ENCODE measurements around the gene ZNF501.
A peak's percentile ranks its signal among the peaks of the same experiment; 100 is the strongest.

ZNF501 gene

GRCh38 chr3:44761424-44762169, 32.2 kb downstream of the ZNF501 start, which contains the start of the genes KIAA1143 and KIF15:
TSS of gene KIAA1143 (minus strand) at chr3:44761619. CDS start at chr3:44761602, 17 bp downstream.
TSS of gene KIF15 (plus strand) at chr3:44761794. CDS start at chr3:44761866, 72 bp downstream.
- H3K36me3 ChIP-seq, result peaks cover 4% of the 10 kb centered on the region
- peak within 1 kb of the TSS; percentile 83 for H3K27ac ChIP-seq
- TF ChIP-seq CTCF (IDR thresholded peaks at IDR 0.05), result peak; percentile 33
- H3K9me3 ChIP-seq, result no peaks in the 10 kb centered on the region
- peak within 1 kb of the TSS; percentile 68 to 76 for H3K4me3 ChIP-seq (ENCODE audit: low read depth in 1 of 2, low read length in 1 of 2)
- H3K4me1 ChIP-seq (ENCODE audit: control insufficient read depth in 1 of 2, insufficient read depth in 1 of 2, low read depth in 1 of 2, low read length in 1 of 2), result peaks cover 15 to 24% of the 10 kb centered on the region in 2 experiments
- no peaks in the 10 kb centered on the region for H3K27me3 ChIP-seq

- Histone ChIP-seq H3K9me3 (no peaks in the 10 kb centered on the region), H3K4me3 (ENCODE audit: low read depth in 1 of 2, low read length in 1 of 2) (peak overlapping the region; percentile 68 to 76), H3K4me1 (ENCODE audit: control insufficient read depth in 1 of 2, insufficient read depth in 1 of 2, low read depth in 1 of 2, low read length in 1 of 2) (peaks cover 15 to 24% of the 10 kb centered on the region in 2 experiments), H3K36me3 (peaks cover 4% of the 10 kb centered on the region), H3K27me3 (no peaks in the 10 kb centered on the region), H3K27ac (no peak overlapping the region)
- no peak for TF ChIP-seq CTCF (IDR thresholded peaks at IDR 0.05)
Observed at GRCh38 chr3:44762170-44762677, 32.8 kb downstream of the ZNF501 start.

- Histone ChIP-seq H3K9me3 (no peaks in the 10 kb centered on the region), H3K27ac (no peak overlapping the region), H3K4me1 (ENCODE audit: control insufficient read depth in 1 of 2, insufficient read depth in 1 of 2, low read depth in 1 of 2, low read length in 1 of 2) (peaks cover 15 to 24% of the 10 kb centered on the region in 2 experiments), H3K4me3 (ENCODE audit: low read depth in 1 of 2, low read length in 1 of 2) (no peak overlapping the region), H3K27me3 (no peaks in the 10 kb centered on the region), H3K36me3 (peaks cover 4% of the 10 kb centered on the region)
- no peak for TF ChIP-seq CTCF (IDR thresholded peaks at IDR 0.05)
Observed at GRCh38 chr3:44762690-44763089, 33.3 kb downstream of the ZNF501 start.

GRCh38 chr3:44764248-44764647, 34.8 kb downstream of the ZNF501 start:
- Histone ChIP-seq H3K9me3 (no peaks in the 10 kb centered on the region), H3K27ac (no peak overlapping the region), H3K36me3 (peaks cover 4% of the 10 kb centered on the region), H3K4me1 (ENCODE audit: control insufficient read depth in 1 of 2, insufficient read depth in 1 of 2, low read depth in 1 of 2, low read length in 1 of 2) (peaks cover 15 to 24% of the 10 kb centered on the region in 2 experiments), H3K4me3 (ENCODE audit: low read depth in 1 of 2, low read length in 1 of 2) (no peak overlapping the region), H3K27me3 (no peaks in the 10 kb centered on the region)
- TF ChIP-seq CTCF (IDR thresholded peaks at IDR 0.05), result no peak

- Histone ChIP-seq H3K4me1 (ENCODE audit: control insufficient read depth in 1 of 2, insufficient read depth in 1 of 2, low read depth in 1 of 2, low read length in 1 of 2) (no peaks in the 10 kb centered on the region), H3K27me3 (no peaks in the 10 kb centered on the region), H3K36me3 (peaks cover 17% of the 10 kb centered on the region), H3K9me3 (peaks cover 15% of the 10 kb centered on the region), H3K4me3 (ENCODE audit: low read depth in 1 of 2, low read length in 1 of 2) (no peak overlapping the region), H3K27ac (no peak overlapping the region)
- no peak for TF ChIP-seq CTCF (IDR thresholded peaks at IDR 0.05)
Observed at GRCh38 chr3:44771424-44772098, 42.1 kb downstream of the ZNF501 start.
